ENCODE data around the gene FAR1. TPM values are rescaled to one million over a fixed set of nuclear protein-coding genes. Genes with fewer than 3 reads are reported as not detected.

The FAR1 gene
- polyA plus RNA-seq, 3 donors: 47.2 to 77.0 (median 52.6) TPM

GRCh38 chr11:13778345-13778744, 109.9 kb downstream of the FAR1 start:
- Mint-ChIP-seq H3K27me3 (ENCODE audit: low read depth in 3 of 3) (peaks cover 0 to 9% (median 8%) of the 10 kb centered on the region in 3 donors), H3K36me3 (no peaks in the 10 kb centered on the region), H3K27ac (no peak overlapping the region), H3K4me1 (no peaks in the 10 kb centered on the region), H3K9me3 (no peaks in the 10 kb centered on the region), H3K4me3 (no peak overlapping the region)
- Histone ChIP-seq H3K9me3 (replicated peaks in 1 of 2; ENCODE audit: control insufficient read depth in 1 of 2, insufficient read depth in 1 of 2, low read length in 2 of 2) (no peaks in the 10 kb centered on the region), H3K36me3 (replicated peaks in 1 of 2; ENCODE audit: control insufficient read depth in 1 of 2, insufficient read depth in 2 of 2, low read length in 2 of 2) (no peaks in the 10 kb centered on the region), H3K27me3 (ENCODE audit: control insufficient read depth in 2 of 2, insufficient read depth in 2 of 2, low read length in 2 of 2) (peaks cover 0 to 2% of the 10 kb centered on the region in 2 donors), H4K20me1 (ENCODE audit: insufficient read depth, low read length) (no peaks in the 10 kb centered on the region), H3K27ac (ENCODE audit: low read depth in 1 of 2, low read length in 2 of 2) (no peak overlapping the region), H3K9ac (ENCODE audit: insufficient read depth, low read length, poor library complexity, severe bottlenecking) (no peak overlapping the region), H3K4me1 (ENCODE audit: control insufficient read depth in 1 of 2, insufficient read depth in 2 of 2, low read length in 2 of 2) (no peaks in the 10 kb centered on the region), H2AFZ (ENCODE audit: insufficient read depth, low read depth, low read length, poor library complexity, severe bottlenecking) (no peak overlapping the region), H3K4me3 (replicated peaks in 1 of 3; ENCODE audit: low read depth in 2 of 3, low read length in 3 of 3) (no peak overlapping the region), H3K4me2 (replicated peaks; ENCODE audit: extremely low read depth, low read length, poor library complexity, severe bottlenecking) (no peak overlapping the region), H3K79me2 (ENCODE audit: insufficient read depth, low read length) (no peaks in the 10 kb centered on the region)
- WGBS (ENCODE audit: insufficient coverage): no CpG with 5 or more reads among the region's 1 CpG
- TF ChIP-seq, protein P1, sequence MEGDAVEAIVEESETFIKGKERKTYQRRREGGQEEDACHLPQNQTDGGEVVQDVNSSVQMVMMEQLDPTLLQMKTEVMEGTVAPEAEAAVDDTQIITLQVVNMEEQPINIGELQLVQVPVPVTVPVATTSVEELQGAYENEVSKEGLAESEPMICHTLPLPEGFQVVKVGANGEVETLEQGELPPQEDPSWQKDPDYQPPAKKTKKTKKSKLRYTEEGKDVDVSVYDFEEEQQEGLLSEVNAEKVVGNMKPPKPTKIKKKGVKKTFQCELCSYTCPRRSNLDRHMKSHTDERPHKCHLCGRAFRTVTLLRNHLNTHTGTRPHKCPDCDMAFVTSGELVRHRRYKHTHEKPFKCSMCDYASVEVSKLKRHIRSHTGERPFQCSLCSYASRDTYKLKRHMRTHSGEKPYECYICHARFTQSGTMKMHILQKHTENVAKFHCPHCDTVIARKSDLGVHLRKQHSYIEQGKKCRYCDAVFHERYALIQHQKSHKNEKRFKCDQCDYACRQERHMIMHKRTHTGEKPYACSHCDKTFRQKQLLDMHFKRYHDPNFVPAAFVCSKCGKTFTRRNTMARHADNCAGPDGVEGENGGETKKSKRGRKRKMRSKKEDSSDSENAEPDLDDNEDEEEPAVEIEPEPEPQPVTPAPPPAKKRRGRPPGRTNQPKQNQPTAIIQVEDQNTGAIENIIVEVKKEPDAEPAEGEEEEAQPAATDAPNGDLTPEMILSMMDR (IDR thresholded peaks at IDR 0.05): no peak
- DNase-seq: no peak
- intact Hi-C loops (cut with micrococcal nuclease): loop anchor here in 1 of 2 donors (10.0 kb wide), 1 partner anchor 476 kb away; no protein-coding TSS in a partner anchor

DNA sequence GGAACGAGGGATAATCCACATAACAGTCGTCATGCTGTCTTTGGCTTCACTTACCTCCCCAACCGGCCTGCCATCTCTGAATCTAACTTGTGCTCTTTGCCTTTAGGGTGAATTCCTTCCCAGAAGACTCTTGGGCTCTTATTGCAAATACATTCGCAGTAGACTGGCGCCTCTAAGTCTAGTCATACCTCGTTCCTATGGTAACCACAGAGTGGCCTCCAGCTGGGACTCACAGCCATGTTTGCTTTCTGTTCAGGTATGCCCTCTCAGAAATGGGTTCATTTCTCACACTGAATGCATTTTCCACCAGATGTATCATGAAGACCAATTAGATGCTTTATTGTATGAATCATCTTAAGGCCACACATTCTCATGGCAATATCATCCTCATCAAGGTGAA, 112.7 kb downstream of the FAR1 start:
- H3K27me3 Mint-ChIP-seq (ENCODE audit: low read depth in 3 of 3): peaks cover 0 to 8% (median 4%) of the 10 kb centered on the region in 3 donors
- no peak for DNase-seq
- Histone ChIP-seq H3K4me2 (replicated peaks; ENCODE audit: extremely low read depth, low read length, poor library complexity, severe bottlenecking) (no peak overlapping the region), H3K79me2 (ENCODE audit: insufficient read depth, low read length) (no peaks in the 10 kb centered on the region), H3K9me3 (replicated peaks in 1 of 2; ENCODE audit: control insufficient read depth in 1 of 2, insufficient read depth in 1 of 2, low read length in 2 of 2) (no peaks in the 10 kb centered on the region), H3K4me1 (ENCODE audit: control insufficient read depth in 1 of 2, insufficient read depth in 2 of 2, low read length in 2 of 2) (no peaks in the 10 kb centered on the region), H2AFZ (ENCODE audit: insufficient read depth, low read depth, low read length, poor library complexity, severe bottlenecking) (no peak overlapping the region), H3K27ac (ENCODE audit: low read depth in 1 of 2, low read length in 2 of 2) (no peak overlapping the region), H3K36me3 (replicated peaks in 1 of 2; ENCODE audit: control insufficient read depth in 1 of 2, insufficient read depth in 2 of 2, low read length in 2 of 2) (no peaks in the 10 kb centered on the region), H4K20me1 (ENCODE audit: insufficient read depth, low read length) (no peaks in the 10 kb centered on the region), H3K27me3 (ENCODE audit: control insufficient read depth in 2 of 2, insufficient read depth in 2 of 2, low read length in 2 of 2) (no peaks in the 10 kb centered on the region), H3K9ac (ENCODE audit: insufficient read depth, low read length, poor library complexity, severe bottlenecking) (no peak overlapping the region), H3K4me3 (replicated peaks in 1 of 3; ENCODE audit: low read depth in 2 of 3, low read length in 3 of 3) (no peak overlapping the region)
- H3K36me3 Mint-ChIP-seq: no peaks in the 10 kb centered on the region
- H3K4me3 Mint-ChIP-seq: no peak overlapping the region
- intact Hi-C loops (cut with micrococcal nuclease): no loop called here
- TF ChIP-seq, protein P1 (IDR thresholded peaks at IDR 0.05): no peak
- no peak overlapping the region for H3K27ac Mint-ChIP-seq
- no peaks in the 10 kb centered on the region for H3K4me1 Mint-ChIP-seq
- 100% methylated on average over 5 of the region's 6 CpGs for WGBS (ENCODE audit: insufficient coverage)
- no peaks in the 10 kb centered on the region for H3K9me3 Mint-ChIP-seq

Small RNA genes lying within 50 kb of the gene (small RNA-seq; reads per million reads assigned to genes)
- gene AC013828.1 (ENCODE audit: insufficient read length, low read depth) (not detected), gene RF00019 (ENCODE audit: insufficient read length, low read depth) (not detected), gene RPL39P26 (ENCODE audit: insufficient read length, low read depth) (not detected)

Other genes starting within 250 kb of the FAR1 start
- 10 to 100 TPM in 2 of 3 donors, 1 to 10 TPM in 1; 9.6 to 19.8 (median 13.8) TPM for gene BTBD10, start 205.4 kb upstream of the FAR1 start, polyA plus RNA-seq
- not detected for gene PTH, start 172.7 kb upstream of the FAR1 start, polyA plus RNA-seq

Data from CD14-positive monocyte (primary cell).